HG03565 (cell line): ENCODE data around the gene GFER.

ENCODE experiments used
- ATAC-seq: cut with Tn5 transposase; IDR thresholded peaks from one replicate; pipeline ENCODE4 v1.9.1; 2021; ENCODE audit warnings: mild to moderate bottlenecking, moderate library complexity; ENCODE audit not compliant: unreplicated experiment

The GFER gene

DNA sequence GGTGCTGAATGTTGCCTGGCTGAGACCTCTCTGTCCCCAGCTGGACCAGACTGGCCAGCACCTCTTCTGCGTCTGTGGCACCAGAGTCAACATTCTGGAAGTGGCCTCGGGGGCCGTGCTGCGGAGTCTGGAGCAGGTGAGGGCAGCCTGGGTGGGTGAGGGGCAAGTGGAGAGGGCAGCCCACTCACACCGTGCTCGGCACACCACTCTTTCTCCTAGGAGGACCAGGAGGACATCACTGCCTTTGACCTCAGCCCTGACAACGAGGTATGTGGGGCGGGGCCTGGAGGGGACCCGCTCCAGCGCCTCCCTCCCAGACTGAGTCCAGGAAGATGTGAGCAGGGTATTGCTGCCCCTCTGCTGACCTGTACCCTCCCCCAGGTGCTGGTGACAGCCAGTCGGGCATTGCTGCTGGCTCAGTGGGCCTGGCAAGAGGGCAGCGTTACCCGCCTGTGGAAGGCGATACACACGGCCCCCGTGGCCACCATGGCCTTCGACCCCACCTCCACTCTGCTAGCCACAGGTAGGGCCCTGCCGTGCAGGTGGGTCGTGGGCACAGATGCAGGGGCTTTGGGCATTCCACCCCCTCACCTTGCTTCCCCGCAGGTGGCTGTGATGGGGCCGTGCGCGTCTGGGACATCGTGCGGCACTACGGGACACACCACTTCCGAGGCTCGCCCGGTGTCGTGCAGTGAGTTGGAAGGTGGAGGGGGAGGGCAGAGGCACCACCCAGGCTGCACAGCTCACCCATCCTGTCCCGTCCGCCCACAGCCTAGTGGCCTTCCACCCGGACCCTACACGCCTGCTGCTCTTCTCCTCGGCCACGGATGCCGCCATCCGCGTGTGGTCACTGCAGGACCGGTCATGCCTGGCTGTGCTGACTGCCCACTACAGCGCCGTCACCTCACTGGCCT, 9.6 kb upstream of the GFER start:
- no peak for ATAC-seq

DNA sequence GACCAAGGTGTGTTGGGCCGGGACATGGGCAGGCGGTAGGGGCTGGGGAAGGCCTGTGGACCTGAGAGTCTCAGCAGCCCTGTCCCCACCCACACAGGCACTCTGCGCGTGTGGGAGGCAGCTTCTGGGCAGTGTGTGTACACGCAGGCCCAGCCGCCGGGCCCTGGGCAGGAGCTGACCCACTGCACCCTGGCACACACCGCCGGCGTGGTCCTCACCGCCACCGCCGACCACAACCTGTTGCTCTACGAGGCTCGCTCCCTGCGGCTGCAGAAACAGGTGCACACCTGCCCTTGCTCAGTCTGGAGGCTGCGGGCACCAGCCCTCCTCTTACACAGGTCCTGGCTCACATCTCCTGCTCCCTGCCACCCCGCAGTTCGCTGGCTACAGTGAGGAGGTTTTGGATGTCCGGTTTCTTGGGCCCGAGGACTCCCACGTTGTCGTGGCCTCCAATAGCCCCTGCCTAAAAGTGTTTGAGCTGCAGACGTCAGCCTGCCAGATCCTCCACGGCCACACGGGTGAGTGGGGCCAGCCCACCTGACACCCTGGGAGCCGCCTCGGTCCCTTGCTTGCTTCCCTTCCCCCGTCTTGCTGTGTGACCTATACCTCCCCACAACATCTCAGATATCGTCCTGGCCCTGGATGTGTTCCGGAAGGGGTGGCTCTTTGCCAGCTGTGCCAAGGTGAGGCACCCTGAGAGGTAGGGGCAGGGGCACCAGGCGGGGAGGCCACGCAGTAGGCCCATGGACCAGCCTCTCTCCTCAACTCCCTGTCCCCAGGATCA, 8.4 kb upstream of the GFER start:
- ATAC-seq, result no peak

DNA sequence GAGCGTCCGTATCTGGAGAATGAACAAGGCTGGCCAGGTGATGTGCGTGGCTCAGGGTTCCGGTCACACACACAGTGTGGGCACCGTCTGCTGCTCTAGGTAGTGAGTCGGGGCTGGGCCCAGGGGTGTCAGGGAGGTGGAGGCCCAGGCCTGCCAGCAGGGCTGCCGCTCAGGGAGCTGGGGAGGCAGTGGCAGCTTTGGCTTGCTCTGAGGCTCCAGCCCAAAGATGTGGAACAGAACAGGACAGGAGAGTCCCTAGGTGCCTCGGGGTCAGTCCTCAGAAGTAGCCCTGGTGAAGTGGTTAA, 7.8 kb upstream of the GFER start:
- no peak for ATAC-seq

DNA sequence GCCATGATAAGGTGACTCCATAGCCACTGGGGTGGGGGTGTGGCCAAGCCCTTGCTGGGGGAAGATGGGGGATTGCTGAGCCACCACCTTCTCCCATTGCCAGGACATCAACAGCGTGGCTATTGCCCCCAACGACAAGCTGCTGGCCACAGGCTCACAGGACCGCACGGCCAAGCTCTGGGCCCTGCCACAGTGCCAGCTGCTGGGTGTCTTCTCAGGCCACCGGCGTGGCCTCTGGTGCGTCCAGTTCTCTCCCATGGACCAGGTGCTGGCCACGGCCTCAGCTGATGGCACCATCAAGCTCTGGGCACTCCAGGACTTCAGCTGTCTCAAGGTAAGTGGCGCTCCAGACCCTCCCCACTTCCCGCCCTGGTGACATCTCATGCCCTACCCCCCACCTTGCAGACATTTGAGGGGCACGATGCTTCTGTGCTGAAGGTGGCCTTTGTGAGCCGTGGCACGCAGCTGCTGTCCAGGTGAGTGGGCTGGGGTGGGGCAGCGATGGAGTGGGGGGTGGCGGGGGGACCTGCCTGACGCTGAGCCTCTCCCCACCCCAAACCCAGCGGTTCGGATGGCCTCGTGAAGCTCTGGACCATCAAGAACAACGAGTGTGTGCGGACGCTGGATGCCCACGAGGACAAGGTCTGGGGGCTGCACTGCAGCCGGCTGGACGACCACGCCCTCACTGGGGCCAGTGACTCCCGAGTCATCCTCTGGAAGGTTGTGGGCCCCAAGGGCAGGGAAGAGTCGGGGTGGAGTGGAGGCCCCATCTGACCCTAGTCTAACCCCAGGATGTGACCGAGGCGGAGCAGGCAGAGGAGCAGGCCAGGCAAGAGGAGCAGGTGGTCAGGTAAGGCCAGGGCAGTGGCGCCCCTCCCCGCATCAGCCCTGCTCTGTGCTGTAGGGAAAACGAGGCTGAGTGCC, 6.8 kb upstream of the GFER start:
- ATAC-seq, result no peak

DNA sequence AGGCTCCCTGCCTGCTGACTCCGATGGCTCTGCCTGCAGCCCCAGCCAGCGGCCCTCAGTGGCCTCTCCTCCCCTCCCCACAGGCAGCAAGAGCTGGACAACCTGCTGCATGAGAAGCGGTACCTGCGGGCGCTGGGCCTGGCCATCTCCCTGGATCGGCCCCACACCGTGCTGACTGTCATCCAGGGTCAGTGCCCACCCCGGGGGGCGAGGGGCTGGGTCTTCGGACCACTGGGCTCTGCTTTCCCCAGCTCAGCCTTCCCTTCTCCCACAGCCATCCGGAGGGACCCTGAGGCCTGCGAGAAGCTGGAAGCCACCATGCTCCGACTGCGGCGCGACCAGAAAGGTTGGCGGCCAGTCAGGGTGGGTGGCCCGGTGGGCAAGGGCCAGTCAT, 6.1 kb upstream of the GFER start:
- ATAC-seq, result no peak

DNA sequence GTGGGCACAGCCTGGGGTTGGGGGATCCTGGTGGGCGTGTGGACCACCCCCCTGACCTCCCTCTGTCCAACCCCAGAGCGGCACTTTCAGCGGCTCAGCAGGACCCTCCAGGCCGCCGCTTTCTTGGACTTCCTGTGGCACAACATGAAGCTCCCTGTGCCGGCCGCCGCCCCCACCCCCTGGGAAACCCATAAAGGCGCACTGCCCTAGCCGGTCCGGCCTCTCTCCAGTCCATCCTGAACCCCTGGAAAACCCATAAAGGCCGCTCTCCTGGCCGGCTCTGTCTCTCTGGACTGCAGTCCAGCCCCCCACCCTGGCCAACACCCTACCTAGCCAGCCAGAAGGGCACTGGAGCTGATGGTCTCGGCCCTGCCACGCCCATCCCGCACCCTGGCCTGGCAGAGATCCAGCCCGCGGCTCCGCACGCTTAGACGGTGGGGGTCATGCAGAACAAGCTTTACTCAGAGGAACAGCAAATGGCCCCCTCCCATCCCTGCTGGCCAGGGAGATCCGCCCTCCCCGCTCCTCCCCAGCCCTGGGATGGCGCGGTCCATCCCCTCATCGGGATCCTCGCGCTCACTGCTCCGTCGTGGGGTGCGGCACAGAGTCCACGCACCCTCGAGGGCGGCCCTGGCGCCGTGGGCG, 5.4 kb upstream of the GFER start:
- no peak for ATAC-seq

DNA sequence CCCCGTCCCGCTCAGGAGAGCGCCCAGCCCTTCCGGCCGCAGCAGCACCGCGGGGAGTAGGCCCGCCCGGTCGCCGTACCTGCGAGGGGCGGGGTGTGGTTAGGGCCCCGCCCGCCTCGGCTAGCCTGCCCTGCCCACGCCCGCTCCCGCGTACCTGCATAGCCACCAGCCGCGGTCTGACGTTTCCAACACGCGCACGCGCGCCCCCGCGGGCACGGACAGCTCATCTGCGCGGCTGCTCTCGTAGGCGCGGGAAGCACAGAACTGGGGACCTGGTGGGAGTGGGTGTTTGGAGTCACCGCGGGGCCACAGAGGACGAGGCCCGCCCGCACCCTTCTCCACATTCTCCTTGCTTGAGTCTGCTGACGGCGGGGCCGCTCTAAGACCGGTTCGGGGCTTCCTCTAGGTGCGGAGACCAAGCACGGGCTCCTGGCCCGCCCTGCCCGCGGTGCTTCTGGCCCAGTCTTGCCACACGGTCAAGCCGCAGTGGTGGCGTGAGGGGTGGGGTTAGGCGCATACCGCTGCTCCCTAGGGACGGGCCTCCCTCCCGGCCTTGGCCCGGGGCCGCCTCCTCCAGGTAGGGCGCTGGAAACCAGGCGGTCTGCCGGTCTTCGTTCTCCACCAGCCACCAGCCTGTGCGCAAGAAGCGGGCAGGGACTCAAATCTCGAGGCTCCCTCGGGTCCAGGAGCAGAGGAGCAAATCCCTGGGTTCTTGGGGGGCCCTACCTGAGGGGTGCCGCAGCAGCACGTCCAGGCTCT, 4.5 kb upstream of the GFER start:
- no peak for ATAC-seq

DNA sequence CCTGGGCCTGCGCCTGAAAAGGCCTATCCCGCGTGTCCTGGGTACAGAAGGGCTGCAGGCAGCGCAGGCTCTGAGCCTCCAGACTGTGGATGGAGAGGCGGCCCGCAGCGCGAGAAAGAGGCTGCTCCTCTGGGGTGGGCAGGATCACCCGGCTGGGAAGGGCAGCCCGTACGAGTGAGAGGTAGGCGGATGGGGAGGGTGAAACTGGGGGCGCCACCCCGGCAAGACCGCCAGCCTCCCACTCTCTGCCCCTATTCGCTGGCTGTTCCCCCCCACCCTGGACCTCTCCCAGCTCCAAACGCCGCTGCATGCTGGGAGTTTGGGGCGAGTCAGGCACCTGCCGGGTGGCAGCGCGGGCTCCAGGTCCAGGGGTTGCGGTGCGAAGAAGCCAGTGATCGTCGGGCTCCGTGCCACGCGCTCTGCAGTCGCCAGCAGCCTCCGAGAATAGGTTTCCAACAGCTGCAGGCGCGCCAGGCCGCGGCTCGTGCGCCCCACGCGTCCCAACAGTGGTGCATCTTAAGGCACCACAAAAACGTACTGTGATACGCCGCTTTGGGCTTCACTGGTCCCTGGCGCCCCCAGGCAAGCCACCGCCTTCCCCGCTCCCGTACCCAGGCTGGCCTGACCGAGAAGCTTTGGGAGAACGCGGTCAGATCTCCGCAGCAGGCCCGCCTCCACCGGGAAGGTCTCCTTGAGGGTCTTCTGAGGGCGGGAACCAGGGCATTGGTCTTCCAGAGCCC, 3.8 kb upstream of the GFER start:
- no peak for ATAC-seq

DNA sequence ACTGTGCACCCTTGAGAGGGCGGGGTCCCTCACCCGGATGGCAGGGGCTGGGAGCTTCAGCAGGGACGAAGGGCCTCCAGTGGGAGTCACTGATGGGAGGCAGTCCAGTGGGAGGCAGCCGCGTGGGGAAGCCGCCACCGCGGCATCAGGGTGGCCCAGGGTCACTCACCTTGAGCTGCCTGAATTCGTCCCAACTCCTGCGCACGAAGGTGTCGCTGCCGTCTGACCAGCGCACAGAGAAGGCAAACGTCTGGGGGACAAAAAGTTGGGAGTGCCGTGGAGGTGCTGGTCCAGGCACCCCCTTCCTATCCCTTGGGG, 3.3 kb upstream of the GFER start:
- no peak for ATAC-seq

DNA sequence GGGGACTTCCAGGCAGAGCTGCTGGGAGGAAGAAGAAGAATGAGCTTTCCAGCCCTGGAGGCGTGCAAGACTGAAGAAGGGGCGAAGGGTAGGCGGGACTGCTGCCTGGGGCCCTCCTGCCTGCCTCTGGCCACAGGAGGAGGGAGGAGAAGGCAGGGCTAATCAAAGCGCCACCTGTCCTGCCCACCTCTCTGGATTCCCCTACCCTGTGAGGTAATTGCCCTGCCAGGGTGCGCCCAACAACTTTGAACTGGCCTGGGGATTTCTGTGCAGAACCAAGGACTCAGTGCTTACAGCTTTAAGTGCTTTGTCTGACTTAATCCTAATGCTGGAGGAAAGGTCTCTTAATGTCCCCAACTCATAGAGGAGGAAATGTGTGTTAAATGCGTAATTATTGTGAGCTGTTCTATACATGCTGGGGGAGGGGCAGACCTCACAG, 2.6 kb upstream of the GFER start, which contains the start of gene NOXO1:
Gene NOXO1 (minus strand): TSS at position 72 of the 439 bp plus-strand sequence. CDS start 290 bp downstream, outside the sequence.
- no peak for ATAC-seq

DNA sequence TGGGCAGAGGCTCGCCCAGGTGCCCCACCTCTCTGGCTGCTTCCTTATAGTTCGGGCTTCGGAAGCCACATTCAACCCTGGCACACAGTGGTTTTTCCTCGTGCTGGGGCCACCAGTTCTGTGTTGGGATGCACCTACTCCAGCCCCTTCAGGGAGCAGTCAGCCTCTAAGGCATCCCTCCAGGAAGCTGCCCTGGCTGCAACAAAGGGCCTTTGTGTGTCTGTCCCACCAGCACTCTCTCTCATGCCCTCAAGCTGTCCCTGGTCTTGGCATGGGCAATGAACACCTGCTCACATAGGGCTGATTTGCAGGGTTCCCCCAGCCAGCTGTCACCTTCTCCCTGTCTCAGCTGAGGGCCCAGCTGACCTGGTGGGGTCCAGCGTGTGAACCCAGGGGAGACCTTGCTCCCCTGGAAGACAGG, 2.0 kb upstream of the GFER start:
- no peak for ATAC-seq

DNA sequence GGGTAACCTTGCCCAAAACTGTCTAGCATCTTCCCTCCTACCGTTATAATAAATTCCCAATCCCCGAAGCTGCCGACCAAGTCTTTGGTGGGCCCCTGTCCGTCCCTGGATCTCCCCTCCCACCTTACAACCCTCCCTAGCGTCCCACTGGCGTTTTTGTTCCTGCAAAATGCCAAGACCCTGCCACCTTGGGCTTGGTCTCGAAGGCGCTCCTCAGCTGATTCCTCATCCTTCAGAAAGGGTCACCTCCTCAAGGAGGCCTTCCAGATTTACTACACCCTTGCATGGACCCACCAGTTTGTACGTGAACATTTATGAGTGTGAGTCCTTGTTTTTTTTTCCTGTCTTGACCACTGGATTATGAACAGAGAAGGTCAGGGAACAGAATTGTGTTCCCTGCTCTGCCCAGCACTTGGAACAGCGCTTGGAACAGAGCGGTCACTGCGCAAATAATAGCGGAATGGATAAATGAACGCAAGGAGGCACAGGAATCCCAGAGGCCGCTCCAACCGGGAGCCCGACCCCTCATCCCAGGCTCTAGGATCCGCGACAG, 926 bp upstream of the GFER start:
- no peak for ATAC-seq

DNA sequence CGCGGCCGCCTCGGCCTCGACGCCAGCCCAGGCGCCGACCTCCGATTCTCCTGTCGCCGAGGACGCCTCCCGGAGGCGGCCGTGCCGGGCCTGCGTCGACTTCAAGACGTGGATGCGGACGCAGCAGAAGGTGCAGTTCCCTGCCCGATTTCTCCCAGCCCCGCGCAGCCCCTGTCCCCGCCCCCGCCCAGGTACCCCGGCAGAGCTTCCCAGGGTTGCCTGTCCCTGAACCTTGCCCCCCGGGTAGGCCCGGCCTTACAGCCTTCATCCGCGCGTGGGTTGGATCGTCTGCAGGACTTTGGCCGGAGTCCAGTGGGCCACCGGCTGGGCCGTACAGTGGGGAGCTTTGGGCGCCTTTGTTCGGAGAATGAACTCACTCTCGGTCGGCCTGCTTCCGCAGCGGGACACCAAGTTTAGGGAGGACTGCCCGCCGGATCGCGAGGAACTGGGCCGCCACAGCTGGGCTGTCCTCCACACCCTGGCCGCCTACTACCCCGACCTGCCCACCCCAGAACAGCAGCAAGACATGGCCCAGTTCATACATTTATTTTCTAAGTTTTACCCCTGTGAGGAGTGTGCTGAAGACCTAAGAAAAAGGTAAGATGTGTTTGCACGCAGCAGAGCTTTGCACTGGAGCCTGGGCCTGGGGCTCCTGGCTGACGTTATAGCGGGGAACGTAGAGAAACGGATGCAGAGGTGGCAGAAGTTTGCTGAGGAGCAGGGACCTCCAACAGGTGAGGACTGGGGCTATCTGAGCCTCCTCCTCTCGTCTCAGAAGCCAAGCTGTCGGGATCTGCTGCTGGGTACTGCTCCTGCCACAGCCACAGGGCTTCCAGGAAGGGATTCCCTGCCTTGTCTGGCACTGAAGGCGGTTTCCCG, 593 bp downstream of the GFER start:
- ATAC-seq, result no peak

DNA sequence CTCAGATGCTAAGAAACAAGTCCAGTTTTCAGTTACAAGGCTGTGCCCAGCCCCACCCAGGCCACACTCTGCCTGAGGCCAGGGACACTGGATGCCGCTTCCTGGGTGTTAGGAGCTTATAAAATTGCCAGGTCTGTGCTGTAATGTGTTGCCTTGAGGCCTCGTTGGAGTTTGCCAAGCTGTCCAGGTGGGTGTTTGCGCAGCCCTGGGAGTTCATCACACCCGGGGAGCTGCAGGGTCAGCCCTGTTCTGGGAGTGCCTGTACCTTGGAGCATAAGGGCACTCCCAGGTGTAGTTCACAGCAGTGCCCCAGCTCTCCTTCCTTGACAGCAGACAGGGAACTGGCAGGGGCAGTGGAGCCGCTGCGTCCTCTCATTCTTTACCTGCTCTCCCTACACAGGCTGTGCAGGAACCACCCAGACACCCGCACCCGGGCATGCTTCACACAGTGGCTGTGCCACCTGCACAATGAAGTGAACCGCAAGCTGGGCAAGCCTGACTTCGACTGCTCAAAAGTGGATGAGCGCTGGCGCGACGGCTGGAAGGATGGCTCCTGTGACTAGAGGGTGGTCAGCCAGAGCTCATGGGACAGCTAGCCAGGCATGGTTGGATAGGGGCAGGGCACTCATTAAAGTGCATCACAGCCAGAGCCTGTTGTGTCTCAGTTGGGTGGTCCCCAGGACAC, 1.6 kb downstream of the GFER start:
- no peak for ATAC-seq

DNA sequence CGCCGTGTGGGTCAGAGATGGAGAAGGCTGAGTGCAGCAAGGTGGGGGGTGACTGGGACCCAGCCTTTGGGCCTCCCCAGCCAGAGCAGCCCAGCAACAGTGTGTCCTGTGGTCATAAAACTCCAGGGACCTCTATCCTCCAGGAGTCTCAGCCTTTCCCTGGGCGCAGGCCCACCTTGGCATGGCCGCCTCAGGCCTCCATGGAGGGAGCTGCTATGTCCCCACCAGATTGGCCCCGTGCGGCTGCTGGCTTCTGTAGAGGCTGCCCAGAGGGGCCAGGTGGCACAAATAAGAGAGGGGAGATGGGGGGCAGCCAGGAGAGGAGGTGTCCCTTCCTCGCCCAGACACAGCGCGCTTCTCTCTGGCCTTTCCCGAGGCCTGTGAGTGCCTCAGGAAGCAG, 3.2 kb downstream of the GFER start:
- no peak for ATAC-seq

DNA sequence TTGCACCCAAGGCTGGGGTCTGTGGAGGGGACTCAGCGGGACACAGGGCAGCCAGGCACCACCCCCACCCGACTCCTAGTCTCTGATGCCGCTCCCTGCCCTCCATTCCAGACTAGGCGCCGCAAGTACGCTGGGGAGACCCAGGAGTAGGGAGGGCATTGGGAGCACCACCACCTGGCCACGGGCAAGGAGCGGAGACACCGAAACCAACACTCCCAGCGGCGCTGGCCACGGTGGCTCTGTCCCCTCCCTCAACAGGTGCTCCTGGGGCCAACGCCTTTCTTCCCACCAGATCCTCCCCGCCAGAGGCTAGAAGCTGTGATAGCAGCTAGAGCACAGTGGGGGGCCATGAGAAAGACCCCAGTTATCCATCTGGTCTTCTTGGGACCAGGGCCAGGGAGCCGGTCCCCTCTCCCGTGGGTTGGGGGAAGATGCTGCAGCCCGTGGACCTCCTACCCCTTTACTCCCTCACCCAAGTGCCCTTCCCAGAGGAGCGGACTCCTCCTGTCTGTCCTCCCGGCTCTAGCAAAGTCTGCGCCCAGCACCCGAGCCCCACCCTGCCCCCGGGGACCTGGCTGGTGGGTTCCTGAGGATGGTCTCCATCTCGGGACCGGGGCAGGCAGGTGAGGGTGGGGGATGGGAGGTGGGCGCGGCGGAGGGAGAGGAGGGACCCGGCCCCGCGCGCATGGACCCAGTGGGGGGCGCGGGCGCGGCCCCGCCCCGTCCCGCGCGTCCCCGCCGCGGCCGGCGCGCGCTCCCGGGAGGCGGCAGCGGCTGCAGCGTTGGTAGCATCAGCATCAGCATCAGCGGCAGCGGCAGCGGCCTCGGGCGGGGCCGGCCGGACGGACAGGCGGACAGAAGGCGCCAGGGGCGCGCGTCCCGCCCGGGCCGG, 5.5 kb downstream of the GFER start, which contains the start of gene SYNGR3:
Gene SYNGR3 (plus strand): TSS at position 762 of the 892 bp plus-strand sequence. CDS start 133 bp downstream, outside the sequence.
- ATAC-seq, result no peak

DNA sequence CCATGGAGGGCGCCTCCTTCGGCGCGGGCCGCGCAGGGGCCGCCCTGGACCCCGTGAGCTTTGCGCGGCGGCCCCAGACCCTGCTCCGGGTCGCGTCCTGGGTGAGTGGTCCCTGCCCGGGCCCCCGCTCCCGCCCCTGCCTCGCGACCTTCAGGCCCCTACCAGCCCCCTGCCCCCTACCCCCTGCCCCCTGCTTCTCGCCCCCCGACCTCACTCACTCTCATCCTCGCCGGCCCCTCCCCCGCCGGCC, 6.0 kb downstream of the GFER start:
- ATAC-seq, result no peak
